ENCODE data around the gene ARHGAP26.

DNA sequence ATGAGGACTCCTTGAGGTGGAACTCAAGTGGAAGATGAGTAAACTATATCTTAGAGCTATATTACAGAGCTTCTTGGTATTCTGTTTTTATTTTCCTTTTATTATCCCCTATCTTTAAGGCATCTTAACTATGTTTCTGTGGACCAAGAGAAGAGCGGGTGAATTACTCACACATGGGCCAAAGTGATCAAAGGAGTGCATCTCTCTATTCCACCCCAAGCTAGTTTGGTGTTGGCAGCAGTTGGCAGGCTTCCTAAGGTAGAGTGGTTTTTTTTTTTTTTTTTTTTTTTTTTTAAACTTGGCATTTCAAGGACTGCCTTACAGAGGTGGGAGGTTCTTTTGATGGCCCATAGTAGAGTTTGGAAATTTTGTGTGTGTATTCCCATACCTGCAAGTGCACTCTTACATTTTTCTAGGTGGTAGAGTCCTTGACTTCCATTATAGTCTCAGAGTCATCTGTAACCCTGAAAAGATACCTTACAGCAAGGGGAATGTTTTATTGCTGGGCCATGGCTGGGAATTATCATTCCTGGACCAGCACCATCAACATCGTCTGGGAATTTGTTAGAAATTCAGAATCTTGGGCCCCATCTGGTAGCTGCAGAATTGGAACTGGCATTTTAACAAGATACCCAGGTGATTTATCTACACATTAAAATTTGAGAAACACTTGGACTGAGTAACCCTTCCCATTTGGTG is 51.0 kb downstream of the ARHGAP26 start:
- TF ChIP-seq EZH2 (IDR thresholded peaks at IDR 0.05), result no peak
- no peak for TF ChIP-seq EZH2phosphoT487 (IDR thresholded peaks at IDR 0.05; ENCODE audit: borderline replicate concordance)
- TF ChIP-seq, protein P1, sequence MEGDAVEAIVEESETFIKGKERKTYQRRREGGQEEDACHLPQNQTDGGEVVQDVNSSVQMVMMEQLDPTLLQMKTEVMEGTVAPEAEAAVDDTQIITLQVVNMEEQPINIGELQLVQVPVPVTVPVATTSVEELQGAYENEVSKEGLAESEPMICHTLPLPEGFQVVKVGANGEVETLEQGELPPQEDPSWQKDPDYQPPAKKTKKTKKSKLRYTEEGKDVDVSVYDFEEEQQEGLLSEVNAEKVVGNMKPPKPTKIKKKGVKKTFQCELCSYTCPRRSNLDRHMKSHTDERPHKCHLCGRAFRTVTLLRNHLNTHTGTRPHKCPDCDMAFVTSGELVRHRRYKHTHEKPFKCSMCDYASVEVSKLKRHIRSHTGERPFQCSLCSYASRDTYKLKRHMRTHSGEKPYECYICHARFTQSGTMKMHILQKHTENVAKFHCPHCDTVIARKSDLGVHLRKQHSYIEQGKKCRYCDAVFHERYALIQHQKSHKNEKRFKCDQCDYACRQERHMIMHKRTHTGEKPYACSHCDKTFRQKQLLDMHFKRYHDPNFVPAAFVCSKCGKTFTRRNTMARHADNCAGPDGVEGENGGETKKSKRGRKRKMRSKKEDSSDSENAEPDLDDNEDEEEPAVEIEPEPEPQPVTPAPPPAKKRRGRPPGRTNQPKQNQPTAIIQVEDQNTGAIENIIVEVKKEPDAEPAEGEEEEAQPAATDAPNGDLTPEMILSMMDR (IDR thresholded peaks at IDR 0.05 in 2 of 3, conservative IDR thresholded peaks at IDR 0.05 in 1 of 3; ENCODE audit: borderline replicate concordance in 1 of 3, insufficient read depth in 1 of 3, low read depth in 2 of 3, low read length in 2 of 3), result no peak
- TF ChIP-seq, protein P2, sequence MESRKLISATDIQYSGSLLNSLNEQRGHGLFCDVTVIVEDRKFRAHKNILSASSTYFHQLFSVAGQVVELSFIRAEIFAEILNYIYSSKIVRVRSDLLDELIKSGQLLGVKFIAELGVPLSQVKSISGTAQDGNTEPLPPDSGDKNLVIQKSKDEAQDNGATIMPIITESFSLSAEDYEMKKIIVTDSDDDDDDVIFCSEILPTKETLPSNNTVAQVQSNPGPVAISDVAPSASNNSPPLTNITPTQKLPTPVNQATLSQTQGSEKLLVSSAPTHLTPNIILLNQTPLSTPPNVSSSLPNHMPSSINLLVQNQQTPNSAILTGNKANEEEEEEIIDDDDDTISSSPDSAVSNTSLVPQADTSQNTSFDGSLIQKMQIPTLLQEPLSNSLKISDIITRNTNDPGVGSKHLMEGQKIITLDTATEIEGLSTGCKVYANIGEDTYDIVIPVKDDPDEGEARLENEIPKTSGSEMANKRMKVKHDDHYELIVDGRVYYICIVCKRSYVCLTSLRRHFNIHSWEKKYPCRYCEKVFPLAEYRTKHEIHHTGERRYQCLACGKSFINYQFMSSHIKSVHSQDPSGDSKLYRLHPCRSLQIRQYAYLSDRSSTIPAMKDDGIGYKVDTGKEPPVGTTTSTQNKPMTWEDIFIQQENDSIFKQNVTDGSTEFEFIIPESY (IDR thresholded peaks at IDR 0.05; ENCODE audit: extremely low read depth, insufficient replicate concordance, low read length), result no peak
- TF ChIP-seq EGR1 (IDR thresholded peaks at IDR 0.05; ENCODE audit: low read depth), result no peak
- no peak for TF ChIP-seq SP1 (IDR thresholded peaks at IDR 0.05; ENCODE audit: low read depth)
- TF ChIP-seq ZNF274 (IDR thresholded peaks at IDR 0.05; ENCODE audit: low read depth, low read length), result no peak
- no peak for TF ChIP-seq SIN3A (IDR thresholded peaks at IDR 0.05; ENCODE audit: low read depth)
- TF ChIP-seq POLR2AphosphoS5 (IDR thresholded peaks at IDR 0.05; ENCODE audit: low read depth, low read length), result 0 out of 2 replicates have a peak, but pooled peaks have one; percentile 35
- TF ChIP-seq POLR2A (IDR thresholded peaks at IDR 0.05; ENCODE audit: borderline replicate concordance, extremely low read depth, insufficient read depth, insufficient read length), result no peak
- TF ChIP-seq, protein P3, sequence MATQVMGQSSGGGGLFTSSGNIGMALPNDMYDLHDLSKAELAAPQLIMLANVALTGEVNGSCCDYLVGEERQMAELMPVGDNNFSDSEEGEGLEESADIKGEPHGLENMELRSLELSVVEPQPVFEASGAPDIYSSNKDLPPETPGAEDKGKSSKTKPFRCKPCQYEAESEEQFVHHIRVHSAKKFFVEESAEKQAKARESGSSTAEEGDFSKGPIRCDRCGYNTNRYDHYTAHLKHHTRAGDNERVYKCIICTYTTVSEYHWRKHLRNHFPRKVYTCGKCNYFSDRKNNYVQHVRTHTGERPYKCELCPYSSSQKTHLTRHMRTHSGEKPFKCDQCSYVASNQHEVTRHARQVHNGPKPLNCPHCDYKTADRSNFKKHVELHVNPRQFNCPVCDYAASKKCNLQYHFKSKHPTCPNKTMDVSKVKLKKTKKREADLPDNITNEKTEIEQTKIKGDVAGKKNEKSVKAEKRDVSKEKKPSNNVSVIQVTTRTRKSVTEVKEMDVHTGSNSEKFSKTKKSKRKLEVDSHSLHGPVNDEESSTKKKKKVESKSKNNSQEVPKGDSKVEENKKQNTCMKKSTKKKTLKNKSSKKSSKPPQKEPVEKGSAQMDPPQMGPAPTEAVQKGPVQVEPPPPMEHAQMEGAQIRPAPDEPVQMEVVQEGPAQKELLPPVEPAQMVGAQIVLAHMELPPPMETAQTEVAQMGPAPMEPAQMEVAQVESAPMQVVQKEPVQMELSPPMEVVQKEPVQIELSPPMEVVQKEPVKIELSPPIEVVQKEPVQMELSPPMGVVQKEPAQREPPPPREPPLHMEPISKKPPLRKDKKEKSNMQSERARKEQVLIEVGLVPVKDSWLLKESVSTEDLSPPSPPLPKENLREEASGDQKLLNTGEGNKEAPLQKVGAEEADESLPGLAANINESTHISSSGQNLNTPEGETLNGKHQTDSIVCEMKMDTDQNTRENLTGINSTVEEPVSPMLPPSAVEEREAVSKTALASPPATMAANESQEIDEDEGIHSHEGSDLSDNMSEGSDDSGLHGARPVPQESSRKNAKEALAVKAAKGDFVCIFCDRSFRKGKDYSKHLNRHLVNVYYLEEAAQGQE (IDR thresholded peaks at IDR 0.05; ENCODE audit: low read depth), result no peak
